GM12878 (cell line): ENCODE data around the gene TMEM235. TPM values are rescaled to one million over a fixed set of nuclear protein-coding genes. Genes with fewer than 3 reads are reported as not detected.

Experiments
- ATF7 ChIP-seq: fragments of 450-650 bp; IDR thresholded peaks from 2 replicates; pipeline ENCODE4 v1.6.1; 2016; ENCODE audit warnings: low read depth, mild to moderate bottlenecking
- BHLHE40 ChIP-seq, 2 experiments: fragments of 450-650 bp in 1 of 2; IDR thresholded peaks; 2 replicates each; pipeline ENCODE4 v1.6.1; 2011 to 2017; ENCODE audit warnings: low read depth in 2 of 2, borderline replicate concordance in 1 of 2, improper control_type of control experiment in 1 of 2, low read length in 1 of 2, mild to moderate bottlenecking in 1 of 2
- CHD1 ChIP-seq: IDR thresholded peaks from 2 replicates; pipeline ENCODE4 v1.6.1; 2012; ENCODE audit warnings: low read depth, low read length, improper control_type of control experiment
- CREB1 ChIP-seq: IDR thresholded peaks from 2 replicates; pipeline ENCODE4 v1.6.1; 2012; ENCODE audit warnings: low read depth, mild to moderate bottlenecking, inconsistent platforms
- ESRRA ChIP-seq: IDR thresholded peaks from 2 replicates; pipeline ENCODE4 v1.6.1; 2012; ENCODE audit warnings: mild to moderate bottlenecking, low read length, improper control_type of control experiment
- HDAC2 ChIP-seq: fragments of 200-600 bp; sonication (generic); IDR thresholded peaks from 2 replicates; pipeline ENCODE4 v1.6.1; 2017
- HDAC6 ChIP-seq: fragments of 200-600 bp; sonication (generic); IDR thresholded peaks from one replicate; pipeline ENCODE4 v1.8.0; 2017; ENCODE audit warnings: antibody characterized with exemption; ENCODE audit not compliant: unreplicated experiment
- KLF5 ChIP-seq: fragments of 450-650 bp; IDR thresholded peaks from 2 replicates; pipeline ENCODE4 v1.6.1; 2014; ENCODE audit warnings: mild to moderate bottlenecking; ENCODE audit not compliant: partially characterized antibody
- MEF2B ChIP-seq: fragments of 450-650 bp; IDR thresholded peaks from 2 replicates; pipeline ENCODE4 v1.6.1; 2018; ENCODE audit warnings: mild to moderate bottlenecking, moderate library complexity; ENCODE audit not compliant: partially characterized antibody, poor library complexity, severe bottlenecking
- NBN ChIP-seq: fragments of 450-650 bp; IDR thresholded peaks from 2 replicates; pipeline ENCODE4 v1.6.1; 2016
- PML ChIP-seq: IDR thresholded peaks from 2 replicates; pipeline ENCODE4 v1.6.1; 2012; ENCODE audit warnings: low read length, inconsistent platforms
- RAD21 ChIP-seq: IDR thresholded peaks from 2 replicates; pipeline ENCODE4 v1.6.1; 2011; ENCODE audit warnings: mild to moderate bottlenecking, low read depth, low read length, moderate library complexity; ENCODE audit not compliant: insufficient read depth
- RBBP5 ChIP-seq: fragments of 200-600 bp; sonication (generic); conservative IDR thresholded peaks from 2 replicates; pipeline ENCODE4 v1.6.1; 2016
- RCOR1 ChIP-seq: conservative IDR thresholded peaks from 2 replicates; pipeline ENCODE4 v1.6.1; 2012; ENCODE audit warnings: low read depth, low read length, improper control_type of control experiment
- RELA ChIP-seq: fragments of 450-650 bp; IDR thresholded peaks from 2 replicates; pipeline ENCODE4 v1.8.0; 2014; ENCODE audit warnings: borderline replicate concordance; ENCODE audit not compliant: partially characterized antibody
- RUNX3 ChIP-seq: IDR thresholded peaks from 2 replicates; pipeline ENCODE4 v1.6.1; 2012; ENCODE audit warnings: low read length, inconsistent platforms
- STAT1 ChIP-seq: fragments of 450-650 bp; conservative IDR thresholded peaks from 2 replicates; pipeline ENCODE4 v1.6.1; 2014; ENCODE audit warnings: antibody characterized with exemption, mild to moderate bottlenecking
- TBL1XR1 ChIP-seq: IDR thresholded peaks from 2 replicates; pipeline ENCODE4 v1.6.1; 2012; ENCODE audit warnings: low read depth, low read length, improper control_type of control experiment
- USF2 ChIP-seq: IDR thresholded peaks from 2 replicates; pipeline ENCODE4 v1.6.1; 2011; ENCODE audit warnings: low read depth, low read length, improper control_type of control experiment, borderline replicate concordance
- WRNIP1 ChIP-seq: IDR thresholded peaks from 2 replicates; pipeline ENCODE4 v1.6.1; 2011; ENCODE audit warnings: low read depth, low read length, improper control_type of control experiment, borderline replicate concordance
- ZNF384 ChIP-seq: IDR thresholded peaks from 2 replicates; pipeline ENCODE4 v1.6.1; 2012; ENCODE audit warnings: low read depth, mild to moderate bottlenecking, low read length, improper control_type of control experiment, borderline replicate concordance
- ZZZ3 ChIP-seq: IDR thresholded peaks from 2 replicates; pipeline ENCODE4 v1.6.1; 2011; ENCODE audit warnings: low read depth; ENCODE audit not compliant: control insufficient read depth, insufficient read length
- polyA plus RNA-seq, 11 experiments: library from polyadenylated mRNA; depleted of rRNA in 4 of 11; unstranded in 6 of 11; stranded (reverse) in 5 of 11; fragments of >200 nt; fragmentation: Nextera tagmentation in 4 of 11; fragmentation: Illumina TruSeq in 1 of 11; extraction: Ambion mirVana in 4 of 11; extraction: Trizol in 1 of 11; gene quantifications; 1 replicate in 1 of 11; 2 replicates in 10 of 11; pipeline versions ENCODE4 v1.2.1 to v1.2.3, GENCODE V29; 2011 to 2016; ENCODE audit warnings: inconsistent platforms in 2 of 11, missing spikeins in 2 of 11, low read depth in 1 of 11
- total RNA-seq, 4 experiments: library from RNA; depleted of rRNA in 3 of 4; stranded (reverse); fragments of >200 nt in 3 of 4; fragmentation: Illumina TruSeq in 1 of 4; extraction: Trizol in 1 of 4; gene quantifications; 2 replicates each; pipeline versions ENCODE4 v1.2.1 to v1.2.3, GENCODE V29; 2013 to 2021
- TF ChIP-seq, protein P1 (sequence below): fragments of 450-650 bp; IDR thresholded peaks from 2 replicates; pipeline ENCODE4 v1.6.1; 2017; ENCODE audit warnings: borderline replicate concordance
- TF ChIP-seq, protein P2 (sequence below): IDR thresholded peaks from 2 replicates; pipeline ENCODE4 v1.6.1; 2011; ENCODE audit warnings: borderline replicate concordance, low read depth, mild to moderate bottlenecking, moderate library complexity, low read length; ENCODE audit not compliant: insufficient read depth, poor library complexity, severe bottlenecking
- TF ChIP-seq, protein P3 (sequence below): fragments of 450-650 bp; IDR thresholded peaks from 2 replicates; pipeline ENCODE4 v1.6.1; 2016; ENCODE audit warnings: mild to moderate bottlenecking

TMEM235 gene
- total and polyA plus RNA-seq, 10 of the 15 experiments (the other 5 are each of a cell fraction or from before 2014, with no cell fraction given), result not detected

GRCh38 chr17:78253946-78254672 is 22.7 kb downstream of the TMEM235 start (continued):
- TF ChIP-seq, protein P1, sequence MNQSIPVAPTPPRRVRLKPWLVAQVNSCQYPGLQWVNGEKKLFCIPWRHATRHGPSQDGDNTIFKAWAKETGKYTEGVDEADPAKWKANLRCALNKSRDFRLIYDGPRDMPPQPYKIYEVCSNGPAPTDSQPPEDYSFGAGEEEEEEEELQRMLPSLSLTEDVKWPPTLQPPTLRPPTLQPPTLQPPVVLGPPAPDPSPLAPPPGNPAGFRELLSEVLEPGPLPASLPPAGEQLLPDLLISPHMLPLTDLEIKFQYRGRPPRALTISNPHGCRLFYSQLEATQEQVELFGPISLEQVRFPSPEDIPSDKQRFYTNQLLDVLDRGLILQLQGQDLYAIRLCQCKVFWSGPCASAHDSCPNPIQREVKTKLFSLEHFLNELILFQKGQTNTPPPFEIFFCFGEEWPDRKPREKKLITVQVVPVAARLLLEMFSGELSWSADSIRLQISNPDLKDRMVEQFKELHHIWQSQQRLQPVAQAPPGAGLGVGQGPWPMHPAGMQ, result no peak
- TF ChIP-seq CREB1, result peak; percentile 80
- TF ChIP-seq RBBP5, result no peak
- no peak for TF ChIP-seq TBL1XR1
- TF ChIP-seq ZNF384, result no peak
- peak; percentile 51 for TF ChIP-seq MEF2B
- no peak for TF ChIP-seq HDAC6
- no peak for TF ChIP-seq ZZZ3
- TF ChIP-seq, protein P2, sequence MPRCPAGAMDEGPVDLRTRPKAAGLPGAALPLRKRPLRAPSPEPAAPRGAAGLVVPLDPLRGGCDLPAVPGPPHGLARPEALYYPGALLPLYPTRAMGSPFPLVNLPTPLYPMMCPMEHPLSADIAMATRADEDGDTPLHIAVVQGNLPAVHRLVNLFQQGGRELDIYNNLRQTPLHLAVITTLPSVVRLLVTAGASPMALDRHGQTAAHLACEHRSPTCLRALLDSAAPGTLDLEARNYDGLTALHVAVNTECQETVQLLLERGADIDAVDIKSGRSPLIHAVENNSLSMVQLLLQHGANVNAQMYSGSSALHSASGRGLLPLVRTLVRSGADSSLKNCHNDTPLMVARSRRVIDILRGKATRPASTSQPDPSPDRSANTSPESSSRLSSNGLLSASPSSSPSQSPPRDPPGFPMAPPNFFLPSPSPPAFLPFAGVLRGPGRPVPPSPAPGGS, result no peak
- TF ChIP-seq PML, result no peak
- TF ChIP-seq RAD21, result no peak
- no peak for TF ChIP-seq ATF7
- no peak for TF ChIP-seq WRNIP1
- no peak for TF ChIP-seq USF2
- TF ChIP-seq NBN, result no peak
- TF ChIP-seq STAT1, result peak; percentile 94; the same call in 1 of the 2 replicates
- TF ChIP-seq ESRRA, result no peak
- TF ChIP-seq RELA, result peak; percentile 59
- TF ChIP-seq RCOR1, result no peak
- TF ChIP-seq KLF5, result peak; percentile 54
- no peak for TF ChIP-seq CHD1
- TF ChIP-seq RUNX3, result no peak
- TF ChIP-seq, protein P3, sequence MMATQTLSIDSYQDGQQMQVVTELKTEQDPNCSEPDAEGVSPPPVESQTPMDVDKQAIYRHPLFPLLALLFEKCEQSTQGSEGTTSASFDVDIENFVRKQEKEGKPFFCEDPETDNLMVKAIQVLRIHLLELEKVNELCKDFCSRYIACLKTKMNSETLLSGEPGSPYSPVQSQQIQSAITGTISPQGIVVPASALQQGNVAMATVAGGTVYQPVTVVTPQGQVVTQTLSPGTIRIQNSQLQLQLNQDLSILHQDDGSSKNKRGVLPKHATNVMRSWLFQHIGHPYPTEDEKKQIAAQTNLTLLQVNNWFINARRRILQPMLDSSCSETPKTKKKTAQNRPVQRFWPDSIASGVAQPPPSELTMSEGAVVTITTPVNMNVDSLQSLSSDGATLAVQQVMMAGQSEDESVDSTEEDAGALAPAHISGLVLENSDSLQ, result peak; percentile 66
- TF ChIP-seq HDAC2, result no peak
- peak; percentile 16 to 58; a peak in 2 of 4 replicates for TF ChIP-seq BHLHE40 (IDR thresholded peaks at IDR 0.05; ENCODE audit: borderline replicate concordance in 1 of 2, low read depth in 2 of 2, low read length in 1 of 2)
